Measurements from ENCODE around the gene COL15A1. TPM values are rescaled to one million over a fixed set of nuclear protein-coding genes. Genes with fewer than 3 reads are reported as not detected.

The COL15A1 gene
- total and polyA plus RNA-seq, 2 of the 8 experiments (the other 6 are each of a cell fraction or from before 2014, with no cell fraction given) = 0.12 to 0.15 TPM

- TF ChIP-seq MAX (IDR thresholded peaks at IDR 0.05) = no peak
- no peak for TF ChIP-seq BCL11A (IDR thresholded peaks at IDR 0.05; ENCODE audit: low read depth in 2 of 2, low read length in 2 of 2)
- TF ChIP-seq ZNF274 (IDR thresholded peaks at IDR 0.05; ENCODE audit: borderline replicate concordance, extremely low read depth, low read length) = no peak
- no peak for TF ChIP-seq POLR2AphosphoS5 (IDR thresholded peaks at IDR 0.05; ENCODE audit: low read depth, low read length)
- no peak for TF ChIP-seq CTBP2 (IDR thresholded peaks at IDR 0.05; ENCODE audit: borderline replicate concordance, insufficient read depth, insufficient read length, low read length)
- TF ChIP-seq EP300 (IDR thresholded peaks at IDR 0.05; ENCODE audit: borderline replicate concordance in 1 of 2, low read depth in 2 of 2, low read length in 2 of 2) = no peak
- TF ChIP-seq CBX5 (IDR thresholded peaks at IDR 0.05; ENCODE audit: low read depth, low read length) = no peak
- TF ChIP-seq E2F6 (IDR thresholded peaks at IDR 0.05) = no peak
- TF ChIP-seq SIN3A (conservative IDR thresholded peaks at IDR 0.05 in 1 of 2, IDR thresholded peaks at IDR 0.05 in 1 of 2; ENCODE audit: low read depth in 1 of 2, low read length in 2 of 2) = no peak
- no peak for TF ChIP-seq CTCF (IDR thresholded peaks at IDR 0.05; ENCODE audit: control extremely low read depth in 1 of 3, insufficient read depth in 1 of 3, low read depth in 1 of 3, low read length in 3 of 3)
Measured at GRCh38 chr9:99024959-99025358, 81.3 kb downstream of the COL15A1 start (continued).

Measured in H1 (cell line).